Stimulated activated CD8-positive, alpha-beta memory T cell treated with anti-CD3 and anti-CD28 coated beads, Interleukin-15, amount 100 ng/mL, for 24 hours (primary cell): ENCODE data around the gene TAX1BP1.
"Not testable (repeated sequence)": the region's sequence is repeated elsewhere in the genome, so short reads cannot be mapped to it uniquely, and the experiment has no call there.

Experiments used
- DNase-seq: peaks from one replicate; pipeline ENCODE4 v3.0.0-alpha.2; 2020; ENCODE audit warnings: low read depth

Gene TAX1BP1

DNA sequence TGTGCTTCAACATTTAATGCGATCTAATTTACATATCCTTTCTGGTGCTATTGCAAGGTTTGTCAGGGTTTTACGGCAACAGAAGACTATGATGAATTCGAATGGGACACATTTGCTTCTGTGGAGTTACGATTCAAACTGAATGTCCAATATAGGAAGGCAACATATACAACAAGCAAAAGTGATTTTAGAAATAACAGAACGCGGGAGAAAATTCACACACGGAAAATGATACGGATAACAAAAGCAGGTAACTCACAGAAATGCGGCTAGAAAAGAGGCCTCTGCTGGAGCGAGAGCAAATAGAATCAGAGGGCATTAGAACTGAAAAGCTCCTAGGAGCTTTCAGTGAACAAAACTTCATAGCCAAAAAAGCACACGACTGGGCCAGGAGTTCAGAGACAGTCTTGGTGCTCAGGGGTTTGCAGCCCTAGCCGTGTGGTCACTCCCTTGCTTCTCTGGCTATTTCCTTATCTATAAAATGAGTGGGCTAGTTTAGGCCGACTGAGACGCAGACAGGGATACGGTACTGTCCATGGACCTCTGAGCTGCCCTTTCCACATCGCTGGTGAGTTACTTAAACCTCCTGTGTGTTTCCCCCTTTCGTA lies 557 bp upstream of the TAX1BP1 start:
- no peak for DNase-seq

DNA sequence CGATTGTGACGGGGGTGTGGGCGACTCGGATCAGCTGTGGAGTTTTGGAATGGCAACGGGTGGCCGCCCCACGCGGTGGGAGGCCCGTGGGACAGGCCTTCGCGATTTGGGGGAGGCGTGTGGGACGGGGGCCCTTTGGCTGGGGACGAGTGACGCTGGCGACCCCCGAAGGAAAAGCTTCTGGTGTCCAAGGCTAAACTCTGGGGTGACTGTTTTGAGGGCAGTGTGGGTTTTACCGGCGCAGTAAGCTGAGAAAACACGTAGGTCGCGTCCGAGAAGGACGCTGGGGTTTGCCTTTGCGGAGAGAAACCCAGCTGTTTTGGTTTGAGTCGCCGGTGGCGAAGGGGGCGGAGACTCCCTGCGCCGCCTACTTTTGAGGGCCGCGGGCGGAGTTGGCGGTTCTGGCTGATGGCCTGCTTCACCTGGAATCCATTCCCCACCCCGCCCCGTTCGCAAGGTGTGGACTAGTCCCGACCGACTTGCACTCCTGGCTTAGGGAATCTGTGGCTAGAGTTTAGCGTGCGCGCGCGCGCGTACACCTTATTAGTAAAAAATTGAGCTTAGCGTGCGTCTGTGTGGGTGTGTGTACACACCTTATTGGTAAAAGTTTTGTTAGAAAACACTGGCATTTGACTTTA lies 606 bp downstream of the TAX1BP1 start:
- DNase-seq: peak; percentile 51

DNA sequence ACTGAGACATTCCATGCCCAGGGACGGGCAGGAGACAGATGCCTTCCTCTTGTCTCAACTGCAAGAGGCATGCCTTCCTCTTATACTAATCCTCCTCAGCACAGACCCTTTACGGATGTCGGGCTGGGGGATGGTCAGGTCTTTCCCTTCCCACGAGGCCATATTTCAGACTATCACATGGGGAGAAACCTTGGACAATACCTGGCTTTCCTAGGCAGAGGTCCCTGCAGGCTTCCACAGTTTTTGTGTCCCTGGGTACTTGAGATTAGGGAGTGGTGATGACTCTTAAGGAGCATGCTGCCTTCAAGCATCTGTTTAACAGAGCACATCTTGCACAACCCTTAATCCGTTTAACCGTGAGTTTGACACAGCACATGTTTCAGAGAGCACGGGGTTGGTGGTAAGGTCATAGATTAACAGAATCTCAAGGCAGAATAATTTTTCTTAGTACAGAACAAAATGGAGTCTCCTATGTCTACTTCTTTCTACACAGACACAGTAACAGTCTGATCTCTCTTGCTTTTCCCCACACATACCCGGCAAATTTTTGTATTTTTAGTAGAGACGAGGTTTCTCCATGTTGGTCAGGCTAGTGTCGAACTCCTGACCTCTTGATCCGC lies 2.2 kb downstream of the TAX1BP1 start:
- not testable (repeated sequence) for DNase-seq

DNA sequence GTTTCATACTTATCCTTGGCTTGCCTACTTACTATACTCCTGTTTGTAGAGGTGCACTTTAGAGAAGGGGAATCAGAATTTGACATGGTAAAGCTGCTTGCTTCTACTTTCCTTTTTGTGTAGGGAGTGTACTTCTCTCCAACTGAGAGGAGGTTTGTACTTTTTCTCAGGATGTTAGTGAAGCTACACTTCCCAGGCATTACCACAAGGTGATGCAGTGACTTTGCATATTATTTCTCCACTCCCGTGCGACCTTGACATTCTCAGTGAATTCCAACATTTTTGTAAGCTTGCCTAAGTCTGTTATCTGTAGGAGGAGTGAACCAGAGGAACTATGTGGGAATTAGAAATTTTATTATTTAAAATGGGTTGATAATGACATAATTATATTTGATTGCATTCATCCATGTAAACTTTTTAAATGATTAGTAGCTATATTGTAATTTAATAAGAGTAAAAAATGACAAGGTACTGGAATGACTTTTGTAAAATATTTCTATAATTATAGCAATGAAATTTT lies 5.2 kb downstream of the TAX1BP1 start:
- DNase-seq: no peak

DNA sequence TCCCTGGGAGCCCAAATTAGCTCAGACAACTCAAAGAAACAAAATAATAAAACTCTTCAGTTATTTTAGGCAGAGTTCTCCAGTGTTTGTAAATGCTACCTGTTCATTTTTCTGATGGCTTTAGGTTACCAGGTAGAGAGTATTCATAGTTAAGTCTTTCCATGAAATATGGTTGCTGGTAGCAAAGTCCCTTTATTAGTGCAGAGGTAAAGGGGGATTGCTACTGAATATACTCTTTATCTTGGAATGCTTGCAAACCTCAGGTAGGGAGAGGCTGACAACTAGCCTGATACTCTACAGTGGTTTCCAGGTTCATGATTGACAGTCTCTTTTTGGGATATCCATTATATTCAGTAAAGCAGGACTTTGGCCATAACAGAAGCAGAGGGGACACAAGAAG lies 6.5 kb downstream of the TAX1BP1 start:
- DNase-seq: no peak

DNA sequence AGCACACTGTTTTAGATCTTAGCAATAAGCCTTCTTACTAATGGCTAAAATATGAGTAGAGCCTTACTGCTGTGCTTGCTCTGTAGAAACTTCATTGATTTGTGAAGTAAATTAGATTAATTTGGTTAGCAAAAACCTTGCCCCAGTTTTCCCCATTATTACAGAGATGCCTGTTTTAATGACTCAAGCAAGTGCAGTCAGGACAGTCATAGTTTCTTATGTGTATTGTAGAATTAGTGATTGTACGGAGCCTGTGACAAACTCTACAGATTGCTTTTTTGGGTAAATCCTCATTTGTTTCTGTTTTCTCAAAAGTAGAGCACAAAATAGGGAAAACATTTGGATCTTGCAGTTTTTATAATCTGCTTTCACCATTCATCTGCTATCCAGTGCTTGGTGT lies 7.0 kb downstream of the TAX1BP1 start:
- no peak for DNase-seq

DNA sequence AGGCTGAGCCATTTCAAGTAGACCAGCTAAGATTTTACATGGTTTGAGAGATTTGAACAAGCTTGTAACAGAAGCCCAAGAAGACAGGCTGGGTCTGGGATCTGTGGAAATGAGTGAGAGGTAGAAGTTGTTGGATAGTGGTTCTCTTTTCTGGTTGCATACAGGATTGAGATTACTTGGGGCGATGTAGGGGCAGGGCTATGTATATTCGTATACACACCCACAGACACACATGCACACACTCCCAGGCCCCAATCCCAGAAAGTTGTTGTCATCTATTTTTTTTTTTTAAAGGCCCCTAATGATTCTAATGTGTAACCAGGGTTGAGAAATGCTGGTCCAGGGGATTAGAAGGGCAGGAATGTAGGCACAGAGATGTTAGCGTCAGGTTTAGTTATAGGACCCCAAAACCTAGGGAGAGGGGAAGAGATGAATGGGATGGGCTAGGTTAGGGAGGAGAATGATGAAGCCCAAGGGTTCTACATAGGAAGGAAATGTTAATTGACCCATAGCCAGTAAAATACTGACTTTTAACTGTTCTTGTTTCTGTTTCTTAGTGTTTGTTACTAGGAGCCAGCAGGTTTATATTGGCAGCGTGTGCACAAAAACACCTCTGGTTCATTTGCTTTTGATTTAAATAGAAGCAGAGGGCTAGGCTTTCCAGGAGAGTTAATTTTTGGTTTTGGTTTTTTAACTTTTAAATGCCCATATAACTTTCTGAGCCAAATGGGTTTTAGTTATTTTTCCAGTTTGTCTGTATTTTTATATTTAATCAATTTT lies 7.8 kb downstream of the TAX1BP1 start:
- no peak for DNase-seq

DNA sequence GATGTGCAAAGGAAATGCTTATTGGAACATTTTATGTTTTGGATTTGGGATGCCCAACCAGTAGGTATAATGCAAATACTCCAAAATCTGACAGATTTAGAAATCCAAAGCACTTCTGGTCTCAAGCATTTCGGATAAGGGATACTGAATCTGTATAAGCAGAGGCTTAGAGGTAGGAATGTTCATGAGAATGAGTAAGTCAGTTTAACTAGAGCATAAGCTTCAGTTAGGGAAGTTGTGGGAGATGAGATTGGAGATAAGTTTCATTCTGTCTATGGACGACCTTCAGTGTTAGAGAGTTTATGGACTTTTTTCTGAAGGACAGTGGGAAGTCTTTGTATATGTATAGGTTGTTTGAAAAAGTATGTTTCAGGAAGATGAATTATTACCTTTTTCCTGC lies 10.4 kb downstream of the TAX1BP1 start:
- DNase-seq: no peak

DNA sequence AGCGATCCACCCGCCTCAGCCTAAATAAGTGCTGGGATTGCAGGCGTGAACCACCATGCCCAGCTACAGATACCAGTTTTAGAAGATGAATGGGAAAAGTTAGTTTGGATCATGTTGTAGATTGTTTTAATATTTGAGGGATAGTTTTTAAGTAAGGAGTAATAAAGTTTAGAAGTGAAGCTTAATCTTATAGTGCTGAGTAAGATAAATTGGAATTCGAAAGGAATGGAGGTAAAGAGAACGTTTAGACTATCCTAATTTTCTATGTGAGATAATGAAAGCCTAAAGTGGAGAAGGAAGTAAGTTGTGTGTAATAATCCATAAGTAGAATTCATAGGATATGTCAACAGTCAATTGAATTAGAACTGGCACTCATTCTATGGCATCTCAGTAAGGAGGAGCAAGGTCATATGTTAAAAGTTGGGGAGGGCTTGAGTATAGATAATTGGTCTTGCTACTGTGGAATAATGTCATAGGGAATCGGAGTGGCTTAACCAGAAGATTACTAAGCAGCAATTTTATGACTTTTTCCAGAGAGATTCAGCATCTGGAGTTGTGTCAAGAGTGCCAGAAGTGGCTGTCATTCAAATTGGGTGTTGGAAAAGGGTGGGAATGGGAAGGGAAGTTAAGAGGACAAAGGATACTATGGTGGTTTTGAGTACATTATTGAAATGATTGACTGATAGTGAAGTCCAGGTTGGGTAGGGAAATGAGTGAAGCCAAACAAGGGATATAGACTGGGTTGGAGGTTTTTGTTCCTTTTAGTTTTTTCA lies 12.1 kb downstream of the TAX1BP1 start:
- DNase-seq: no peak

DNA sequence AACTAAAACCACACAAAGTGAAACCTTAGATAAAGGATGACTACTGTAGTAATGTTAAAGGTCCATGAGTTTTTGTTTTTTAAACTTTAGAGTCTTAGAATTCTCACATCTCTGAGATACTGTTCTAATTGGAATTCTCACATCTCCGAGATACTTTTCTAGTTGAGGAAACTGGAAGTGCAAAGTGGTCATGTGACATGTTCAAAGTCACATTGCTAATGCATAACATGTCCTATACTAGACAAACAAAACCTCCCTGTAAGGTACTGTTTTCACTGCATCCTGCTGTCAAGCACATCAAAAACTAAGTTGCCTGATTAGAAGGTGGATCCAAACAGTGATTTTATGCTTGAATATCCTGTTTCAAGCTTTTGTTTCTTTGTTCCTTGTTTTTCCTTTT lies 13.9 kb downstream of the TAX1BP1 start:
- no peak for DNase-seq

DNA sequence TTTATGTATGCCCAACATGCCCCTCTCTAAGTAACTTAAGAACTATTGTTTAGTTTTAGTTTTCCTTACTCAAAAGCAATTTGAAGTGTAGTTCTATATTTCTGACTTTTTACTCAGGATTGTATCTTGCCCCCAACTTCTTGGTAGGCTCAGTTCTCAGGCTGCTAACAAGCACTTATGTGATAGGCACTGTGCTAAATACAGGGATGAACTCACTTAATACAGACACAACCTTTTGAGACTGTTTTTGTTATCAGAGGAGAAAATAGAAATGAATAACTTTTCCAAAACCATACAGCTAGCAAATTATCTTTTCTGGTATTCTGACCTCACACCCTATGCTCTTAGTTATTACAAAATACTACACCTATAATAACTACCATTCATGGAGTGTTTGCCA lies 16.3 kb downstream of the TAX1BP1 start:
- no peak for DNase-seq

DNA sequence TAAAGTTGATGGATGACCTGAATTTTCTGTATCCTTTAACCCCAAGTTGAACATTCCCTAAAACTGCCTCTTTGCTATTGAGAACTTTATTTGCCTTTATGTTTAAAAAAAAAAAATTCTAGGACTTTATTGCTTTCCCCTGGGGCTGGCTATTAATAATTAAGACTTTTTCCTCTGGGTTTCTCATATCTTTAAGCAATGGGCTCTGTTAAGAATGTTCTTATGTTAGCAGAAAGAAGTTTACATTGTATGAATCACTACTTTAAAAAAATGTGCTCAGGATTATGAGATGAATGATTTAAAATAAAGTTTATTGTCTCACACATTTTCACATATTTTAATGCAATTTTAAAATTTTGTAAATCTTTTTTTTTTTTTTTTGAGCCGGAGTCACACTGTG lies 19.5 kb downstream of the TAX1BP1 start:
- DNase-seq: no peak

DNA sequence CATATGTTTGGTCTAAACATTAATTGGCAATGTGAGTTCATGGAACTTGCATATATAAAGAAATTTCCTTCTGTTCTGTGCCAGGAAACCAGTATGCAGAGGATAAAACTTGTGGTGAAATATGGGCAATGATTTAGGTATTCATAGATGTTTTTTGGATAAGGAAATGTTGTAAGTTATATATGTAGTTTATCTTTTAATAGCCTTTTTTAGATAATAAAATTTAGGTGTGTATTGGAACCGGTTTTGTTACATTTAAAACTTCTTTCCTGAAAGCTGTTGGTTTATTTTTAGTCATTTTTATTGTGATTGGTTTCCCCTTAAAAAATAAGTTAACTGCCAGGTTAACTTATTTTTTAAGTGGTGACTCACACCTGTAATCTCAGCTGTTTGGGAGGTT lies 22.1 kb downstream of the TAX1BP1 start:
- DNase-seq: no peak

DNA sequence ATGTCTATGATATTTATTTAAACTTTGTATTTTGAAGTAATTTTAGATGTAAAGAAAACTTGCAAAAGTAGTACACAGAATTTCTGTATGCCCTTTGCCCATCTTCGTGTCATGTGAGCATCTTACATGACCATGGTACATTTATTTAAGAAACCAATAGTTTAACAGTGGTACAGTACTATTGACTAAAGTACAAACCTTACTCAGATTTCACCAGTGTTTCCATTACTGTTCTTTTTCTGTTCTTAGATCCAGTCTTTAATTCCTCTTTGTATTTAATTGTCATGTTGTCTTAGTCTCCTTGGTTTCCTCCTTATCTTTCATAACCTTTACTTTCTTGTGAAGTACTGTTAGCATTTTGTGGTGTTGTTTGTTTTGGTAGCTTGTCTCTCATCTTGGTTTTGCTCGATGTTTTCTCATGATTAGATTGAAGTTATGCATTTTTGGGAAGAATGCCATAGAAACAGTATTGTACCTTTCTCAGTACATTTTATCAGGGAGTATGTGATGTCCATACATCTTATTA lies 24.1 kb downstream of the TAX1BP1 start:
- DNase-seq: no peak

DNA sequence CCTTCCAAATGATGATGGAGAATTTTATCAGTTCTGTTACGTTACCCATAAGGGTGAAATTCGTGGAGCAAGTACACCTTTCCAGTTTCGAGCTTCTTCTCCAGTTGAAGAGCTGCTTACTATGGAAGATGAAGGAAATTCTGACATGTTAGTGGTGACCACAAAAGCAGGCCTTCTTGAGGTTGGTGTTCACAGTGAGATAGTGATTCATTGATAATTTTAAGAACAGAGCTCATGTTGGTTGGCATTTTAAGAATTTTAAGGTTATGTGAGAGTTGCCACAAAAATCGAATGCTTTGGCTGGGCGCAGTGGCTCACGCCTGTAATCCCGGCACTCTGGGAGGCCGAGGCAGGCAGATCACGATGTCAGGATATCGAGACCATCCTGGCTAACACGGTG lies 25.9 kb downstream of the TAX1BP1 start:
- DNase-seq: no peak

DNA sequence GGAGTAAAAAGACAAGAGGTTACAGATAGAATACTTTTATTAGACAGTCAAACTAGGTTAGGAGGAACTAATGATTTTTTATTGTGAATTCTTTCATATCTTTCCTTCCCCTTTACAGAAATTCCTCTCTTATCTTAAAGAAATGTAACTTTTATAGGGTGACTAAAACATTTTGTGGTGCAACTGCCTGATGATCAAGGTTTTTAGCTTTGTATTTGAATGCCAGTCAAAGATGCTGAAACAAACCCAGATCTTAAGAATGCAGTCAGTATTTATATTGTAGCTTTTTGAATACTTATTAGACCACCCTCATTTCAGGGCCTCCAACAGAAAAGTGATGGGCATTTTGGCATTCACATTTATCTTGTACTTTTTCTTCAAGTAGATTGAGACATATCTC lies 27.4 kb downstream of the TAX1BP1 start:
- DNase-seq: no peak

DNA sequence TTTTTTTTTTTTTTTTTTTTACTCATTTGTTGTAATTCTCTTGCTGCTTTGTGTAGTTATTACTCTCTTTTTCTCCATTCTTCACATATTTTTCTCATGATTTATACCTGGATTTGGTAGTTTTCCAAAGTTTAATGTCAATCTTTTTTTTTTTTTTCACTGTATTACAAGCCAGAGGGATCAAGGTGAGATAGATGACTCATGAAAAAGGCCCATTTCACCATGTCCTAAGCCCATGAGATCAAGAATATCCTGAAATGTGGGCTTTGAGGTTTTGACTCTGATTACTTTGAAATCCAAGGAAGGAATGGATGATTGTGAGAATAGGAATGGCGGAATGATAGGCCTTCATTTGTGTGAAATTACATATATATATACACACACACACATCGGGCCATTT lies 31.1 kb downstream of the TAX1BP1 start:
- no peak for DNase-seq

DNA sequence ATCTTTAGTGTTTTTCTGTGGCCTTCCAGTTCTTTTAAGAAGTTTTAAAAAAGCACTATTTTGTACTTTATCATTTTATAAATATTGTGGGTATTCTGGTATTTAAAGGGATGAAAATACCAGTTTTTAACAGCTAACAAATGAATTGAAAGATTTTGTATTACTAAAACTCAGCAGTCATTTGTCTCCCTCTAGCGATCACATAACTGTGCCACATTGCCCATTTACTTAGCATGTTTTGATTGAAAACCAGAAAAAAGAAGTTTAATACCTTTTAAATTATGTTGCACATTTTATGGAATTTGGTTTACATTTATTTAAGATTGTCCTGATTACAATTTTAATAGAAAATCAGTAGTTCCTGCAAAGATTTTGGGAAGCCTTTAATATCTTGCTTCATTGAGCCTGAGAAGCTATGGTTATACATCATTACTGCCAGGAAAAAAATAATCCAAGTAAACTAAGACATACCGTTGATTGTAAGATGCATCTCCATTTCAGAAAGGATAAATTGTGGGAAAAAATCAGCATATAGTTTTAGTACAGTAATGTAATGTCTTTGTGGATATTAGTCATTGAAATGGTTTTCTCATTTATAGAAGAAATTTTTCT lies 34.9 kb downstream of the TAX1BP1 start:
- DNase-seq: no peak

DNA sequence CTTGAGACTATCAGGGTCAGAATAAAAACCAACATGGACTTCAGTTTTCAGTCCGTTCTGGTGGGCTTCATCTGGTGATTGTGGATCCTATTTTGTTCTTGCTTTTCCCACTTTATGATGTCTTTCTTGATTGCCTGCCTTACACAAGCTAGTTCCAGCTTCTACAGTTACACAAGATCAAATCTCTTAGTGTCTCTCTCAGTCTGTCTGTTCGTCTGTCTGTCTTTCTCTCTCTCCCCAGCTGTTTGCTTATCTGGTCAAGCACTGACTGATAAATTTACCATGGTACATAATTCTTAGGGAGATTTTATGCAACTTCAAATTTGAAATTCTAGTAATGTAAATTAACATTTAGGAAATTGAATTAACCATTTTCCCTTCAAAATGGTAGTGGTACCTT lies 35.8 kb downstream of the TAX1BP1 start:
- DNase-seq: no peak

DNA sequence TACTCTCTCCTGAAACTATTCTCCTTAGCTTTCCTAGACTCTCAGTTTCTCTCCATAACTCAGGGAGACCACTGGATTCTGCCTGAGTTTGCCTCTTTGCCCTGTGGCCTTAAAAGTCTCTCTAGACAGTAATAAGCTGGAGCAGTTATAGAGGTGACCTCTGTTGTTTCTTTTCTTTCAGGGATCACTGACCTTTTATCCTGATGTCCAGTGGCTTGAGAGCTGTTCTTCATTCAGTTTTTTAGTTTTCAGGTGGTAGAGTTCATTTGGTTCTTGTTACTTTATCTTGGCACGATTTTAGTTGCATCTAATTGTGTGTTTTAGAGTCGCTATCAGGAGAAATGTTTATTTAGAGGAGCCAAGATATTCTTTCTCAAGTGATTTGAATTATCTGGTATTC lies 37.7 kb downstream of the TAX1BP1 start:
- DNase-seq: no peak

DNA sequence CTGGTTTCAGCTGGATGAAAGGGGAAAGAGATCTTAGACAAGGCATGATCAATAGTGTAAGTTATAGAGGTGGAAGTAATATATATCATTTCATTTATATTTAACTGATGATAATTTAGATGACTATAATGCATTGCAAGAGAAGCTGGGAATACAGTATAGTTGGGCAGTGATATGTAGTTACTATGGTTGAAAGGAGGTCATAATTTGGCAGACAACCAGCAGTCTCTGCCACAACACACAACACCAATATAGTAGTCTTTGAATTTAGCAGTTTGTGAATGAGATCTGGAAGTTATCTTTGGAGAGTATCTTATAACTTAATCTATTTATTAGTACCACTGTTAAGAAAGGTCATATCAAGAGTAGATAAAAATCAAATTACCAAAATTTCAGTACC lies 39.9 kb downstream of the TAX1BP1 start:
- no peak for DNase-seq
